Measurements from ENCODE around the gene ARMH1.
"Not testable (repeated sequence)": the region's sequence is repeated elsewhere in the genome, so short reads cannot be mapped to it uniquely, and the experiment has no call there.

The ARMH1 gene

GRCh38 chr1:44696789-44697345 is 22.4 kb downstream of the ARMH1 start:
- no peak for DNase-seq

- no peak for DNase-seq
These were observed 23.6 kb downstream of the ARMH1 start for GRCh38 chr1:44698138-44698537.

- not testable (repeated sequence) for DNase-seq
These were observed 24.9 kb downstream of the ARMH1 start for GRCh38 chr1:44699375-44699774.

DNA sequence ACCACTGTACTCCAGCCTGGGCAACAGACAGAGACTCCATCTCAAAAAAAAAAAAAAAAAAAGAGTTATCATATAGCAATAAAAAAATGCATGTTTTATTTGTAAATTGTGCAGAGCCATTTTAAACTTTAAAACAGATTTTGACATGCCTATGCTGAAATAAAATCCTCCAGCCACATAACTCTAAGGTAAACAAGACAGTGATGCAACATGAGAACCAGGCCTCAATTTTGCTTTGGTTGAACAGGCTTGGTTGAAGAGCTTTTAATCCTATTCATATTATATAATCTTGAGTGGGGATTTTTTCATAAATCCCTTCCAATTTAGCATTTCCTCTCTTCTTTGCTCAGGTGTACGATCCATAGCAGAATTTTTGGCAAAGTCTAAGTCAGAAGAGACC is 26.1 kb downstream of the ARMH1 start:
- no peak for DNase-seq

DNA sequence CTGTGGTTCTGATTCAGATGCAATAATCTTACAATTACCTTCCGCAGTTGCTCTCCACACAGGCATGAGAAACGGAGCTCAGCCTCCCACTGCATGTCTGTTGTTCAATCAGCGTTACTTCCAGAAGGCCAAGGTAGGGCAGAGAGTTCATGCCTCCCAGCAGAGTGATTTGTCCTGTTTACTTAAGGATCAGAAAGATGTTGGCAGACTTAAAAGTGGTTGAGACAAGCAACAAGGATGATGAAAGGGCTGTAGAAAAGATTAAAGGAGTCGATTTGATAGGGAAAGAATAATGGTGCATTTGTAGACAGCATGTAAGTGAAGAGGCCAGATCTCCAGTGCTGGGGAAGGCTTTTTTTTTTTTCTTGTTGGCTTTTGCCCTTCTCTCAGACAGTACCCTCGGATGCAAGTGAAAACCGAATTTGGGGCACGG is 26.6 kb downstream of the ARMH1 start:
- no peak for DNase-seq

GRCh38 chr1:44705470-44705869 is 31.0 kb downstream of the ARMH1 start:
- DNase-seq: no peak

DNA sequence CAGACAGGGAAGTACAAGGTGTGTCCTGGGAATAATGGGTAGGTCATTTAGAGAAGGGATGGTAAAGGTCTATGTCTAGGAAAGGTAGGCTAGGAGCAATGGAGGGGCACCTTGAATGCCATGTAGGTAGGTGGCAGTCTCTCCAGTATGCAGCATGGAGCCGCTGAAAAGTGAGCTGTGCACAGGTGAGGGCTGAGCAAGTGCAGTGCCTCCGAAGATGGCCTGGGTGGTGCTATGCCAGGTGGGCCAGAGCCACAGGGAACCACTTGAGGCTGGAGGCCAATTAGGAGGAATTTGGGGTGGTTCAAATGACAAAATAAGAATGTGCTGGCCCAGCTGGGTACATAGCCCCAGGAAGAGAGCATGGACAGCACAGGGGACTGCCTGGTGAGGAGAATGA is 31.4 kb downstream of the ARMH1 start:
- DNase-seq: no peak

DNA sequence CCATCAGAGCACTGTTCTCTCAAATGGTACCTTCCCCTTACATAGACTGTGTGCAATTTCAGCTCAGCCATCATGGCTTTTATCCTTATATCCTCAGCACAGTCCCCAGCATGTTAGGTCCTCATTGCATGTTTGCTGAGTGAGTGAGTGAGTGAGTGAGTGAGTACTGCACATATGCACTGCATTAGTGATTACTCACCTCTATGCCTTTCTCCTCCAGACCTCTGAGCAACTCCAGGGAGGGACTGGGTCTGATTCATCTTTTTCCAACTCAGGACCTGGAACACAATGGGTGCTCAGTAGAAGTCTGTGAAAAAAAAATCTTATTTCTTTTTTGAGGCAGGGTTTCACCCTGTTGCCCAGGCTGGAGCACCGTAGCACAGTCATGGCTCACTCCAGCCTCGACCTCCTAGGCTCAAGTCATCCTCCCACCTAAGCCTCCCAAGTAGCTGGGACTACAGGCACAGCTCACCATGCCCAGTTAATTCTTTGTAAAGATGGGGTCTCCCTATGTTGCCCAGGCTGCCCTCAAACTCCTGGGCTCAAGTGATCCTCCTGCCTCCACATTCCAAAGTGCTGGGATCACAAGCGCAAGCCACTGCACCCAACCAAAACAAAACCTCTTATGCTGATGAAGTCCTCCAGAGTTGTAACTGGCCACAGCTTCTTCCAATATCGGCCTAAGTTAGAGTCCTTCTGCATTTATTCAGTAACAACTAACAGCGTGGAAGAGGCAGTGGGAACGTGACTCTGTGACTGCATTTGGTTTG is 32.8 kb downstream of the ARMH1 start:
- DNase-seq: no peak

DNA sequence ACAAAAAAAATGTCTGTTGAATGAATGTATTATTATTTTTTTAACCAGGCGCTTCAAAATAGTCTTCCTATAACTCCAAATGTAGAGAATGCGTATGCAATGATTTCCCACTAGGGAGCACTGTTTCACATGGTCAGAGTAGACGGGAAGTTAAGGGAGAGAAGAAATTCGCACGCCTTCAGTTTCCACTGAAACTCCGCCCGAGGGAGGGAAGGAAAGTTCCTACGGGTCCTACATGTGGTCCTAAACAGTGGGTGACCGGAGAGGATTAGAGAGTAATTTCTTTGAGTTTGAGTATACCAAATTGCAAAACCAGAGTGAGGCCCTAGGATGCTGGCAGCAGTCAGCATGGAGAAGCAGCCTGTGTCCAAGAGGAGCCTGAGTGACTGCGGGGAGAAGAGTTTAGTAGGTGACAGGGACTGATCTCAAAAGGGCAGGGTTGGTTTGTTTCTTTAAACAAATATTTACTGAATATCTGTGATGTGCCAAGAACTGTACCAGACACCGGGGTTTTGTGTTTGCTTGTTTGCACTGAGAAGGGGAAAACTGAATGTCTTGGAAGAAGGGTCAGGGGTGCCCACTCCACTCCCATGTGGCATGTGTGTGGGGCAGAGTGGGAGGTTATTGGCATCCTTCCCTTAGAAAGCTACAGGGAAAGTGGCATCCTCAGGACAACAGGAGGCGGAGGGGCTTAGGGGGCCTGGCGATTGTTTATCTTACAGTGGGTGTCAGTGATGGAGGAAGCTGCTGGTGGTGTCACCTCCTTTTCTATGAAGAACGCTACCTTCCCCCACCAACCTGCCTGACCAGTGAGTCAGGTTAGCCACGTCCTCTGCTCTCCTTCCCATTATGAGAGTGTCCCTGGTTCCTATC is 33.7 kb downstream of the ARMH1 start:
- no peak for DNase-seq

DNA sequence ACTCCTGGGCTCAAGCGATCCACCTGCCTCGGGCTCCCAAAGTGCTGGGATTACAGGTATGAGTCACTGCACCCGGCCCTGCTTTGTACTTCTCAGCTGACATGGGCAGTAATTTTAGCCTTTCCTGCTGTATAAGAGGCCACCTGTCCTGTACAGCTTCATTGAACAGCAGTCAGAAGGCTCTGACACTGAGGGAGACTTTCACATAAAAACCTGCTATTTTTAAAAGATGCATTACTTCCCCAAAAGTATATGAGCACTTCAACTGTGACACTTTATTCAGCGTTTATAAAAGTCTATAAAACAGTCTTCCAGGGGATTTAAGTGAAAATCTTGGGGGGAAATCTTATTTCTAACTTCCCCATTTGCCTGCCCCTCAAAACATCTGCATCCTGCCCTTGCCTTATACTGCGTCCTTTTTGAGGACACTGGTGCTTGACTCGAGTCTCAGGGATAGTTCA is 38.8 kb downstream of the ARMH1 start:
- no peak for DNase-seq

- DNase-seq: no peak
These were observed 40.0 kb downstream of the ARMH1 start for GRCh38 chr1:44714532-44714931.

DNA sequence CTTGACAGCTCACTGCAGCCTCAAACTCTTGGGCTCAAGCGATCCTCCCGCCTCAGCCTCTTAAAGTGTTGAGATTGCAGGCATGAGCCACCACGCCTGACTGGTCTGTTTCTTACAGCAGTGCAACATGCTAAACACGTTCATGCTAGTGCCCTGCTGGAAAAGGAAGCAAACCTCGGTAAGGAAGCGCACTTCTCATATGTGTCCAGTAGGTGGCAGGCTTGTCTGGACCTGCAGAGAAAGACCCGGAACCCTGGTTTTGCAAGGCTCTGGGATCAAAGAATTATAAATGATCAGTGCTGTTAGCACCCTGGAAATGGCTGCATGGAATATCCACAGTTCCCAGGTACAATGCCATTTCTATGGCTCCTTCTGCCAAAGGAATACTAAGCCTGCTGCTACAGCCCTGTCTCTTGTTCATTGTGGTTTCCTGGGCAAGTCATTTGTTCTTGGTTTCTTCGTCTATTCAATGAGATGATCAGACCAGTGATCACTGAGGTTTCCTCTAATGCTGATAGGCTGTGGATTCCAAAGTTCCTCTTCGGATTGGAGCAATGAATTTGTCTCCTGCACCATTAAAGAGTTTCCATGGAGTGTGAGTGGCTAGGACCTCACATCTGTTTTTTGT is 40.5 kb downstream of the ARMH1 start:
- no peak for DNase-seq

GRCh38 chr1:44717156-44717555 is 42.6 kb downstream of the ARMH1 start:
- DNase-seq: no peak

GRCh38 chr1:44717653-44718052 is 43.1 kb downstream of the ARMH1 start:
- no peak for DNase-seq

DNA sequence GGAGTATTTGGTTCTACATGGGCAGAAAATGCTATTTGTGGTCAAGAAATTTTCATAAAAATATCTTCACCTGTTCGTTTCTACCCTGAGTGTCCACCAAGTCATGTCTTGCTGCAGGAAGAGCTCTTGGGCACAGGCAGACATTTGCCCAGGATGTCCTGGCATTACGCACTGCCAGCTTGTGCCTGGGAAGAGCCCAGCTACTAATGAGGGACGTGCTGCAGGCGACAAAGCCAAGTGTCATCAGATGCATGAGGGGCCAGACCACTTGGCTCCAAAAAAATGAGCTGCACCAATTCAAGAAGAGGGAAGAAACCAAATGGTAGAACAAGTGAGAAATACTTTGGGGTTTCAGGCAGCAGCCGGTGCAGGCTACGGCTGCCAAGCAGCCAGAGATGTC is 43.6 kb downstream of the ARMH1 start:
- DNase-seq: no peak

DNA sequence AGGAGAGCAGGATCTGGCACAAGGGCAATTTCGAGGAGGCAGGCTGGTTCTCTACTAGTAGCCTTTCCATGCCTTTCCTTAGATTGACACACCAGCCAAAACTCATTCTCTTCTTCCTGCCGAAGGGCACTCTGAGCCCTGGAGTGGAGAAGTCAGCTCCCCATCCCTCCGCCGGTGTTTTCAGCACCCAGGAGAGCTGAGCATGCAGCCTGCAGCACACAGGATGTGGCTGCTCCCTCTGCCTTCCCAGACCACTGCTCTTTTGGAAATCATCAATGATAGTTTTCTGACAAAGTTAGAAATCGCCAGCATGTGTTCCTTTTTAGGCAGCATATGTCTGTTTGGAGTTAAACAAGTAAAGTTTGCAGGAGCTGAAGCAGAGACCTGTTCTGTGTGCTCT is 44.8 kb downstream of the ARMH1 start:
- DNase-seq: no peak

GRCh38 chr1:44720281-44720680 is 45.8 kb downstream of the ARMH1 start:
- DNase-seq: no peak

GRCh38 chr1:44721485-44722361 is 47.2 kb downstream of the ARMH1 start:
- DNase-seq: no peak

DNA sequence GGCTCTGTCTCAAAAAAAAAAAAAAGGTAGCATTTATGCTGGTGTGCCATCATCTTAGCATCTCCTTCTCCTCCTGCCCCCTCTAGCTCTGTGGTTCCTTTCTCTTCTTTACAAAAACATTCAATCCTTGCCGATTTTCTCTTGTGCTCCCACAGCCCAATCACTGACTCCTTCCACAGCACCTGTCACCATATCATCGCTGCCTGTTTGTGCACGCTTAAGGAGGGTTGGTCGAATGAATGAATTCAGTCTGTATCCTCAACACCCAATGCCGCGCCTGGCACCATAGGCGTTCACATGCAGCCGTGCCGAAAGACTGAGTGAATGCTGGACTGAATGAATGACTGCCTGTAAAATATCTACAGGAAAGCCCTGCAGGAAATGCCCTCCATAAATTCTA is 48.5 kb downstream of the ARMH1 start:
- DNase-seq: no peak

GRCh38 chr1:44723496-44724295 is 49.2 kb downstream of the ARMH1 start:
- DNase-seq: no peak

DNA sequence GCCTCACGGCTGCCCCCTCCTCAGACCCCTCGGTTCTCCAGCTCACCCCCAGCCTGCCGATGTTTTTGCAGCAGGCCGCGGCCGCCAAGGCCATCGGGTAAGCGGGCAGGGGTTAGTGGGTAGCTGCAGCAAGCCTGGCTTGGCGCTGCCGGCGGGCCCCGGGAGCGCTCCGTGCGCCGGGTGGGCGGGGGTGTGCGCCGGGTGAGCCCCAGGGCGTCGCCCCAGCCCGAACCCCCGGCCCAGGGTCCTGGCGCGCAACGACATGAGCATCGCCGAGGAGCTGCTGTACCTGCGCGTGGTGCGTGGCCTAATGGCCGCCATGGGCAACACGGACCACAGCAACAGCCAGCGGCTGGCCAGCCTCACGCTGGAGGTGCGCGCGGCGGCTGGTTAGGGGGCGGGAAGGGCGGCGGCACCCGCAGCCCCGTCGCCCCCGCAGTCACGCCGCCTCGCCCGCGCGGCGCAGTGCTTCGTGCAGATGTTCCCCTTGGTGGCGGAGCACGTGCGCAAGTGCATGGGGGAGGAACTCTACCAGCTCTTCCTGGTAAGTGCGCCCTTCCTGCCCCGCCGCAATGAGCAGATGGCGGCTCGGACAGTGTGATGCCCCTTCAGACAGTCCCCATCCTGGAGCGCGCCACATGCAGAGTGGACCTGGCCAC is 49.9 kb downstream of the ARMH1 start:
- no peak for DNase-seq
